AG04449 (cell line): ENCODE results near the gene HEATR3.

Experiments used
- CTCF ChIA-PET: fragments of 350-600 bp; formaldehyde crosslinking; extraction: SDS; loops from one replicate; lab custom pipeline; 2021; ENCODE audit warnings: antibody characterized with exemption; lab: Yijun Ruan, JAX
- POLR2A ChIA-PET: fragments of 400-600, 350-600 bp; formaldehyde crosslinking; extraction: SDS; loops from one replicate; lab custom pipeline; 2020; ENCODE audit warnings: antibody characterized with exemption, inconsistent platforms; lab: Yijun Ruan, JAX
- DNase-seq: peaks from one replicate; pipeline ENCODE4 v3.0.0-alpha.2; 2010; ENCODE audit warnings: low read depth, low spot score
- H3K4me3 ChIP-seq: 2 replicates; pipeline ENCODE4 v1.5.1; 2011; ENCODE audit warnings: low read depth, mild to moderate bottlenecking, control low read depth, low read length
- TF ChIP-seq, protein P1 (sequence below): IDR thresholded peaks from one replicate; pipeline ENCODE4 v1.5.1; 2011; ENCODE audit warnings: mild to moderate bottlenecking, moderate library complexity, low read length, control low read depth, inconsistent platforms; ENCODE audit not compliant: insufficient read depth; ENCODE audit errors: missing control alignments

HEATR3 gene

GRCh38 chr16:50099957-50100648 is 34.3 kb downstream of the HEATR3 start:
- ChIA-PET CTCF (interaction anchor here (0.8 to 9.1 kb wide), 4 partner anchors 32 to 255 kb away, joined by 3 to 94 read pairs (median 8); partner anchors contain the start of gene CNEP1R1), POLR2A (no interaction called here)
- no peak overlapping the region for H3K4me3 ChIP-seq
- TF ChIP-seq, protein P1, sequence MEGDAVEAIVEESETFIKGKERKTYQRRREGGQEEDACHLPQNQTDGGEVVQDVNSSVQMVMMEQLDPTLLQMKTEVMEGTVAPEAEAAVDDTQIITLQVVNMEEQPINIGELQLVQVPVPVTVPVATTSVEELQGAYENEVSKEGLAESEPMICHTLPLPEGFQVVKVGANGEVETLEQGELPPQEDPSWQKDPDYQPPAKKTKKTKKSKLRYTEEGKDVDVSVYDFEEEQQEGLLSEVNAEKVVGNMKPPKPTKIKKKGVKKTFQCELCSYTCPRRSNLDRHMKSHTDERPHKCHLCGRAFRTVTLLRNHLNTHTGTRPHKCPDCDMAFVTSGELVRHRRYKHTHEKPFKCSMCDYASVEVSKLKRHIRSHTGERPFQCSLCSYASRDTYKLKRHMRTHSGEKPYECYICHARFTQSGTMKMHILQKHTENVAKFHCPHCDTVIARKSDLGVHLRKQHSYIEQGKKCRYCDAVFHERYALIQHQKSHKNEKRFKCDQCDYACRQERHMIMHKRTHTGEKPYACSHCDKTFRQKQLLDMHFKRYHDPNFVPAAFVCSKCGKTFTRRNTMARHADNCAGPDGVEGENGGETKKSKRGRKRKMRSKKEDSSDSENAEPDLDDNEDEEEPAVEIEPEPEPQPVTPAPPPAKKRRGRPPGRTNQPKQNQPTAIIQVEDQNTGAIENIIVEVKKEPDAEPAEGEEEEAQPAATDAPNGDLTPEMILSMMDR: no peak
- no peak for DNase-seq

DNA sequence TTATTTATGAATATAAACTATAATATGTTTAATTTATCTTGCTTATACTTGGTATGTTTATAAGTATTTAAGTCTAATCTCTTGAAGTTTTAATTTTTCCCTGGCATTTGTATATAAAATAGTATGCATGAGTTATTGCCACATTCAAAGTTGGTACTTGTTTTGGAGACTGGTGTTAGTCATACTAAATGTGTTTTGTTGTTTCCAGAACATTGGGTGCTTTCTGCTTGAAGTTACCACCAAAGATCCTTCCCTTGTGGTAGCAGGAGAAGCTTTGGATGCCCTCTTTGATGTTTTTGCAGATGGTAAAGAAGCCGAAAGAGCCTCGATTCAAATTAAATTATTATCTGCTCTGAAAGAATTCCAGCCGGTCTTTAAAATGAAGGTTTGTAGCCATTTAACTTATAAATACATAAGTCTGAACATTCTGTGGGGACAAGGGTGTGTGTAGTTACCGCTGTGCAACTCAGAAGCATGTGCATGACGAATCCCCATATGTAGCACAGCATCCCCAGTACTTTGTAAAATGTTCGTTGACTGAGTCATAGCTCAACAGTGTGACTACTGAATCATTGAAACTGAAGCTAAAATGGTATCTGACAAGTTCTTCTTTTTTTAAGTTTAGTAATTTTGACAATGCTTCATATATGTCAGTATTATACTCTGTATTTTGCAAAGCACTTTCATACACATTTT is 36.4 kb downstream of the HEATR3 start:
- peak; percentile 68 for DNase-seq
- ChIA-PET POLR2A (interaction anchor here (0.7 kb wide), 1 partner anchor 77 kb away, joined by 4 read pairs; the partner anchor contains the start of gene CNEP1R1), CTCF (interaction anchor here (9.1 kb wide), 1 partner anchor 108 kb away, joined by 94 read pairs; no protein-coding TSS in a partner anchor)
- TF ChIP-seq, protein P1: no peak
- H3K4me3 ChIP-seq: no peak overlapping the region

- H3K4me3 ChIP-seq: no peak overlapping the region
- ChIA-PET CTCF (interaction anchor here (1.1 to 9.1 kb wide), 2 partner anchors 11 to 107 kb away, joined by 3 to 94 read pairs; no protein-coding TSS in a partner anchor), POLR2A (no interaction called here)
- DNase-seq: peak; percentile 31
- TF ChIP-seq, protein P1: no peak
Measured at GRCh38 chr16:50103764-50104163, 38.0 kb downstream of the HEATR3 start.

GRCh38 chr16:50114357-50115129 is 48.8 kb downstream of the HEATR3 start:
- POLR2A ChIA-PET: no interaction called here
- CTCF ChIA-PET: no interaction called here
- H3K4me3 ChIP-seq: no peak overlapping the region
- DNase-seq: no peak
- TF ChIP-seq, protein P1: no peak

DNA sequence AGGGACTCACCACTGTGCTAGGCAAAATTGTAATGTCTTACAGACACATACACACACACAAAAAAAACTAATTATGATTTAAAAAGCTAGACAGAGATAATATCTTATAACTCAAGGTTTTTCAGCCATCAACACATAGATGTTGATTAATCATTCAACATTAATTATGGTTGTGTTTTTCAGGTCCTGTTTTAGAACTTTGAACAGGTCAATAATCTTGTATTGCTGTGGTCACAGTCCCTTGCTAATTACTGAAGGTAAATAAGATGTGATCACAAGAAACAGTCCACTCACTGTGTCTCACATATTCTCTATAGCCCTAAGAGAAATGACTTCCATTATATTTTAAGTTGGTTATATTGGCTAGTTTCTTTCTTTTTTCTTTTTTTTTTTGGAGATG is 54.9 kb downstream of the HEATR3 start:
- ChIA-PET POLR2A (no interaction called here), CTCF (interaction anchor here (1.0 to 1.2 kb wide), 2 partner anchors 90 to 93 kb away, joined by 3 read pairs; no protein-coding TSS in a partner anchor)
- H3K4me3 ChIP-seq: no peak overlapping the region
- no peak for DNase-seq
- TF ChIP-seq, protein P1: no peak

DNA sequence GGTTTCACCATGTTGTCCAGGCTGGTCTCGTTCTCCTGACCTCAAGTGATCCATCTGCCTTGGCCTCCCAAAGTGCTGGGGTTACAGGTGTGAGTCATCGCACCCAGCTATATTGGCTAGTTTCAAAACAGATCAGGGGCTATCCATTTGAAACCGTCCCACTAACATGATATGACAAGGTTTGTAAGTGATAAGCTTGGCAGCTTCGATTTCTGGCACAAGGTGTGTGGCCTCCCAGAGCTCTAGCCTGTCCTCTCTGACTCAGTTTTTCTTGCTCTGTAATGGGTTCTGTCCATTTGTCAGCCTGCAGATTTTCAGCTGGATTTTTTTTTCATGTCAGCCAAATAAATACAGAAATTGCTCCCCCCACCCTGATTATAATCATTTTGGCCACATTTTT is 55.5 kb downstream of the HEATR3 start:
- ChIA-PET POLR2A (no interaction called here), CTCF (interaction anchor here (1.0 to 1.6 kb wide), 4 partner anchors 15 to 93 kb away, joined by 3 to 4 read pairs (median 3); no protein-coding TSS in a partner anchor)
- DNase-seq: no peak
- H3K4me3 ChIP-seq: no peak overlapping the region
- TF ChIP-seq, protein P1: no peak
